Activated CD8-positive, alpha-beta T cell treated with anti-CD3 and anti-CD28 coated beads for 36 hours (primary cell): ENCODE results near the gene HAPLN3. TPM values are rescaled to one million over a fixed set of nuclear protein-coding genes. Genes with fewer than 3 reads are reported as not detected.

Source experiments
- ATAC-seq: fragments of 200-7000 bp; cut with Tn5 transposase; one replicate; pipeline ENCODE4 v1.10.0; 2021; ENCODE audit warnings: mild to moderate bottlenecking, moderate library complexity
- CTCF ChIA-PET: fragments of 350-600 bp; sonication (Branson Sonifier 250); formaldehyde crosslinking; loops from one replicate; lab custom pipeline; 2021; ENCODE audit warnings: antibody characterized with exemption; lab: Charles Lee
- POLR2A ChIA-PET: fragments of 350-600 bp; sonication (Branson Sonifier 250); formaldehyde crosslinking; loops from one replicate; lab custom pipeline; 2021; ENCODE audit warnings: antibody characterized with exemption; lab: Charles Lee
- DNase-seq: peaks from one replicate; pipeline ENCODE4 v3.0.0-alpha.2; 2020
- H3K27ac Mint-ChIP-seq: one replicate; pipeline ENCODE4 v1.8.0; 2021; ENCODE audit warnings: mild to moderate bottlenecking, mixed read lengths
- H3K27me3 Mint-ChIP-seq: one replicate; pipeline ENCODE4 v1.8.0; 2021; ENCODE audit warnings: mixed read lengths
- H3K36me3 Mint-ChIP-seq: one replicate; pipeline ENCODE4 v1.8.0; 2021; ENCODE audit warnings: low read depth, mixed read lengths
- H3K4me1 Mint-ChIP-seq: one replicate; pipeline ENCODE4 v1.8.0; 2021; ENCODE audit warnings: low read depth, mixed read lengths
- H3K4me3 Mint-ChIP-seq: one replicate; pipeline ENCODE4 v1.8.0; 2021; ENCODE audit warnings: mild to moderate bottlenecking, moderate library complexity, mixed read lengths
- H3K9me3 Mint-ChIP-seq: one replicate; pipeline ENCODE4 v1.8.0; 2021; ENCODE audit warnings: mixed read lengths
- intact Hi-C: fragments of 100-400 bp; cut with micrococcal nuclease; formaldehyde crosslinking; loops from one replicate; pipeline ENCODE4 v1.10.0; 2022
- total RNA-seq, 2 experiments: library from RNA; stranded (reverse); gene quantifications; one replicate each; pipeline ENCODE4 v1.2.3, GENCODE V29; 2021
- TF ChIP-seq, protein P1 (sequence below): fragments of 200-600 bp; IDR thresholded peaks from one replicate; pipeline ENCODE4 v1.8.0; 2022; ENCODE audit warnings: antibody characterized with exemption, mild to moderate bottlenecking

Gene HAPLN3
- total RNA-seq, 2 experiments from 2014 or later, result 63.2 to 69.5 TPM

GRCh38 chr15:88842156-88842555 is 53.2 kb downstream of the HAPLN3 start:
- DNase-seq, result peak; percentile 6
- POLR2A ChIA-PET, result no interaction called here
- TF ChIP-seq, protein P1, sequence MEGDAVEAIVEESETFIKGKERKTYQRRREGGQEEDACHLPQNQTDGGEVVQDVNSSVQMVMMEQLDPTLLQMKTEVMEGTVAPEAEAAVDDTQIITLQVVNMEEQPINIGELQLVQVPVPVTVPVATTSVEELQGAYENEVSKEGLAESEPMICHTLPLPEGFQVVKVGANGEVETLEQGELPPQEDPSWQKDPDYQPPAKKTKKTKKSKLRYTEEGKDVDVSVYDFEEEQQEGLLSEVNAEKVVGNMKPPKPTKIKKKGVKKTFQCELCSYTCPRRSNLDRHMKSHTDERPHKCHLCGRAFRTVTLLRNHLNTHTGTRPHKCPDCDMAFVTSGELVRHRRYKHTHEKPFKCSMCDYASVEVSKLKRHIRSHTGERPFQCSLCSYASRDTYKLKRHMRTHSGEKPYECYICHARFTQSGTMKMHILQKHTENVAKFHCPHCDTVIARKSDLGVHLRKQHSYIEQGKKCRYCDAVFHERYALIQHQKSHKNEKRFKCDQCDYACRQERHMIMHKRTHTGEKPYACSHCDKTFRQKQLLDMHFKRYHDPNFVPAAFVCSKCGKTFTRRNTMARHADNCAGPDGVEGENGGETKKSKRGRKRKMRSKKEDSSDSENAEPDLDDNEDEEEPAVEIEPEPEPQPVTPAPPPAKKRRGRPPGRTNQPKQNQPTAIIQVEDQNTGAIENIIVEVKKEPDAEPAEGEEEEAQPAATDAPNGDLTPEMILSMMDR, result no peak
- no peak for ATAC-seq
- Mint-ChIP-seq H3K9me3 (no peaks in the 10 kb centered on the region), H3K4me3 (no peak overlapping the region), H3K4me1 (peaks cover 9% of the 10 kb centered on the region), H3K27me3 (peaks cover 2% of the 10 kb centered on the region), H3K27ac (no peak overlapping the region), H3K36me3 (no peaks in the 10 kb centered on the region)
- intact Hi-C loops, result no loop called here
- CTCF ChIA-PET, result no interaction called here

- Mint-ChIP-seq H3K9me3 (no peaks in the 10 kb centered on the region), H3K36me3 (no peaks in the 10 kb centered on the region), H3K27me3 (peaks cover 2% of the 10 kb centered on the region), H3K4me1 (peaks cover 9% of the 10 kb centered on the region), H3K4me3 (no peak overlapping the region), H3K27ac (no peak overlapping the region)
- CTCF ChIA-PET, result no interaction called here
- no peak for ATAC-seq
- intact Hi-C loops, result no loop called here
- no peak for DNase-seq
- TF ChIP-seq, protein P1, result no peak
- POLR2A ChIA-PET, result interaction anchor here (0.6 kb wide), 1 partner anchor 15 kb away, joined by 3 read pairs; no protein-coding TSS in a partner anchor
These were observed 54.1 kb downstream of the HAPLN3 start for GRCh38 chr15:88841236-88841635.

- ChIA-PET POLR2A (interaction anchor here (0.5 kb wide), 1 partner anchor 77 kb away, joined by 3 read pairs; no protein-coding TSS in a partner anchor), CTCF (no interaction called here)
- intact Hi-C loops, result no loop called here
- H3K4me3 Mint-ChIP-seq, result no peak overlapping the region
- H3K9me3 Mint-ChIP-seq, result no peaks in the 10 kb centered on the region
- no peak for DNase-seq
- TF ChIP-seq, protein P1, result no peak
- peaks cover 6% of the 10 kb centered on the region for H3K4me1 Mint-ChIP-seq
- no peaks in the 10 kb centered on the region for H3K36me3 Mint-ChIP-seq
- H3K27me3 Mint-ChIP-seq, result peaks cover 2% of the 10 kb centered on the region
- no peak overlapping the region for H3K27ac Mint-ChIP-seq
- no peak for ATAC-seq
These were observed 55.4 kb downstream of the HAPLN3 start for GRCh38 chr15:88839961-88840360.

- Mint-ChIP-seq H3K36me3 (no peaks in the 10 kb centered on the region), H3K4me3 (no peak overlapping the region), H3K9me3 (no peaks in the 10 kb centered on the region), H3K27ac (no peak overlapping the region), H3K27me3 (peaks cover 2% of the 10 kb centered on the region), H3K4me1 (peaks cover 3% of the 10 kb centered on the region)
- ChIA-PET CTCF (no interaction called here), POLR2A (no interaction called here)
- TF ChIP-seq, protein P1, result no peak
- DNase-seq, result no peak
- ATAC-seq, result no peak
- intact Hi-C loops, result no loop called here
These were observed 56.2 kb downstream of the HAPLN3 start for GRCh38 chr15:88839146-88839545.

DNA sequence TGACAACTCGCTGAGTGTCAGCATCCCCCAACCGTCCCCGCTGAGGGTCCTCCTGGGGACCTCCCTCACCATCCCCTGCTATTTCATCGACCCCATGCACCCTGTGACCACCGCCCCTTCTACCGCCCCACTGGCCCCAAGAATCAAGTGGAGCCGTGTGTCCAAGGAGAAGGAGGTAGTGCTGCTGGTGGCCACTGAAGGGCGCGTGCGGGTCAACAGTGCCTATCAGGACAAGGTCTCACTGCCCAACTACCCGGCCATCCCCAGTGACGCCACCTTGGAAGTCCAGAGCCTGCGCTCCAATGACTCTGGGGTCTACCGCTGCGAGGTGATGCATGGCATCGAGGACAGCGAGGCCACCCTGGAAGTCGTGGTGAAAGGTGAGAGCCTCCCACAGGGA is 56.7 kb downstream of the HAPLN3 start:
- no peak overlapping the region for H3K4me3 Mint-ChIP-seq
- H3K27ac Mint-ChIP-seq, result no peak overlapping the region
- ATAC-seq, result no peak
- TF ChIP-seq, protein P1, result no peak
- no peaks in the 10 kb centered on the region for H3K36me3 Mint-ChIP-seq
- no peak for DNase-seq
- CTCF ChIA-PET, result no interaction called here
- H3K4me1 Mint-ChIP-seq, result peaks cover 3% of the 10 kb centered on the region
- intact Hi-C loops, result no loop called here
- H3K9me3 Mint-ChIP-seq, result no peaks in the 10 kb centered on the region
- POLR2A ChIA-PET, result no interaction called here
- peaks cover 2% of the 10 kb centered on the region for H3K27me3 Mint-ChIP-seq
